NCI-H1930 (cell line): Measurements from ENCODE around the gene NFATC3.

Source experiments
- DNase-seq, 2 experiments: peaks; one replicate each; lab custom pipeline; 2025; lab: John Stamatoyannopoulos, UW

Gene NFATC3

DNA sequence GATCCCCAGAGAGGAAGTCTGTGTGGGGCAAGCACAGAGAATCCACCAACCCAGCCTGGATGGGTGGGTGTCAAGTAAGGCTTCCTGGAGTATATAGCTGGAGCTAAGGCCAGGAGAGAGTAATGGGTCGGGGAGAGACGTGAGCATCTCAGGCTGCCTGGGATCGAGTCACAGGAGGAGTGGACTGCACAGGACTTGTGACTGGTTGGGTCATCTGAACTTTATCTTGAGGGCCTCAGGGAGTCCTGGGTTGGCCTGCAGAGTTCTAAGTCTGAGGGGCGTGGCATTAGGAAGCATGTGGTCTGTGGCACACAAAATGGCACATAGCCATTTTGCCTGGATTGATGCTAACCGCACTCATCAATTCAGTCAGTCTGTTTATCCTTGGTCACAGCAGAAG lies 161.5 kb downstream of the NFATC3 start:
- DNase-seq: no peak

DNA sequence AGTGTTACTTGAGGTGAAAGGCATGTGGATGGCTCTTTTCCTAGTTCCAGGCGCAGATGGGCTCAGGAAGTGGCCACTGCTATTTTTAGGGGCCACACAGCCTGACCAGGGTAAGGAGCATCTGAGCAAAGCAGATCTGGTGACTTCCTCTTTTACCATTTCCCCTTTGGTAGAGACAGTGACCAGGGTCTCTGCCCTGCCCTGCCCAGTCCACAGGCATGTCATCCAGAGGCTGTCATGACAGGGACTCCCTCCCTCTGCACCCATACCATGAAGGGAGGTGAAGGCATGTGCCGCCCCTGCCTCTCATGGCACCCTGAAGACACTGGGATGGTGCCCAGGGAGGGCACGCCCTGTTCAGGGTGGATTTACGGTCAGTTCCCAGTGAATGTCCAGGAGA lies 162.2 kb downstream of the NFATC3 start:
- no peak for DNase-seq

DNA sequence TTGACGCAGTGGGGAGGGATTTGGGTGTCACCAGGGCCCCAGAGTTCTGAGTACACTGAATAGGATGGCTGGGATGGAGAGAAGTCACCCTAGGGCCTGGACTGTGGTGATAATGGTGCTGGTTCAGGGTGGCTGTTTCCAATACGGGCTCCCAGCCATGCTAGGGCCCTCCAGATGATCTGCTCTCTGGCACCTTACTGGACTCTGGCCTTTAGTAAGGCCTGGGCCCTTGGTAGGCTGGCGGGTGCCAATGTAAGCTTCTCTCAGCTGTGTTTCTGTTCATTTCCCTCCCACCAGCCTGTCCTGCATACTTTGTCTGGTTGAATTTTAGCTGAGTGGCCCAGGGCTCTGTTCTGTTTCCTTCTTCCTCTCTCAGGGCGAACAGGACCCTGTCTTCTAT lies 162.8 kb downstream of the NFATC3 start:
- no peak for DNase-seq

DNA sequence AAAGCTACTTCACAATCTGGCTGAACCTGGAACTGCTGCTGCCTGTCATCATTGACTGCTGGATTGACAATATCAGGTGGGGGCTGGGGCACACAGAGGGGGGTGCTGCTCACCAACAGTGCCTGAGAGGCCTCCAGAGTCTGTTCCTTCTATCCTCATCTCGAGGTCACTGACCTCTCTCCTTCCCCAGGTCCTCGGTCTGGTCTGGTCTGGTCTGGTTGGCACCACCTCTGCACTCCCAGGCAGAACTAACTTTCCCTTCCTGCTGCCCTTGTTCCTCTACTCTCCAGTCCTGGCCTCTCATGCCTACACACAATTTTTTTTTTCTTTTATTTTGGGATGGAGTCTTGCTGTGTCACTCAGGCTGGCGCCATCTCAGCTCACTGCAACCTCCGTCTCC lies 164.2 kb downstream of the NFATC3 start:
- DNase-seq: no peak

DNA sequence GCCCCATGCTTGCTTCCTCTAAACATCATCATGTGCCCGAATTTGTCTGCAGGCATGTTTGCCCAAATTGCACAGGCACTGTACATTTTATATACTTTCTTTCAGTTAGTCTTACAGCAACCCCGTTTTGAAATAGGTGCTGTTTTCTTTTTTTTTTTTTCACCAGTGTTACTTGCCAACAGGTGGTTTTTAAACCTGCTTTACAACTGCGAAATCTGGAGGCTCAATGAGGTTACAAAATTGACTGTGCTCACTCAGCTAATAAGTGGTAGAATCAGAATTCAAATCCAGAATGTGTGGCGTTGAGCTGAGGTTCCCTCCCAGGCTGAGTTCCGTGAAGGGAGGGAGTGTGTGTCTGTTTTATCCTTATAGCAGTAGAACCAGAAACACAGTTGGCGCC lies 165.8 kb downstream of the NFATC3 start:
- no peak for DNase-seq

DNA sequence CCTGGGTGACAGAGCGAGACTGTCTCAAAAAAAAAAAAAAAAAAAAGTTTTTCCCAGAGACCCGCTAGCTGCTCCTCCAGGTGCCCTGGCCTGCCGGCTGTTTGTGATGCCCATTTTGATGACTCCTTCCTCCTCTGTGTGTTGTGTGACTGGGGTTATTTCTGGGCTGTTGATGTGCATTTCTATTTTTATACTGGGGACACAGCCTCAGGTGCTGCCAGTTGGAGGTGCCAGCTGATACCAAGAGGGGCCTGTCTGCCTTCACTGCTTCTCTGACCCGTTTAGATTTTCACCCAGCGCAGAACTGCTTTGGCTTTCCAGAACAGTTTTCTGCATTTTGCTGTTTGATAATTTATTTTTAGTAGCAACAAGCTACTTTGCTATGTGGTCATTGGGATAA lies 166.7 kb downstream of the NFATC3 start:
- no peak for DNase-seq

DNA sequence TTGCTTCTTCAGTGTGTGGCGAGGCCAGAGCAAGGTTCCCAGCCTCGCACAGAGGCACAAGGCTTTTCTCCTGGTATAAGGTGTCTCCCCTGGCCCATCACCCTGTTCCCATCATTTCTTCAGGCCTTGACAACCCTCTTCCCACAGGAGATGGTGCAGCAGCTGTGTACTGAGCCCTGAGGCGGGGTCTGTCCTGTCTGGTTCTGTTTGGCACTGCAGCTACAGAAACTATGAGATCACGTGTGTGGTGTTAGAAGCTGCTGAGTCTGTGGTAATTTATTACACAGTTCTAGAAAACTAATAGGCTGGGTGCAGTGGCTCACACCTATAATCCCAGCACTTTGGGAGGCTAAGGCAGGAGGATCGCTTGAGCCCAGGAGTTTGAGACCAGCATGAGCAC lies 167.2 kb downstream of the NFATC3 start:
- no peak for DNase-seq

DNA sequence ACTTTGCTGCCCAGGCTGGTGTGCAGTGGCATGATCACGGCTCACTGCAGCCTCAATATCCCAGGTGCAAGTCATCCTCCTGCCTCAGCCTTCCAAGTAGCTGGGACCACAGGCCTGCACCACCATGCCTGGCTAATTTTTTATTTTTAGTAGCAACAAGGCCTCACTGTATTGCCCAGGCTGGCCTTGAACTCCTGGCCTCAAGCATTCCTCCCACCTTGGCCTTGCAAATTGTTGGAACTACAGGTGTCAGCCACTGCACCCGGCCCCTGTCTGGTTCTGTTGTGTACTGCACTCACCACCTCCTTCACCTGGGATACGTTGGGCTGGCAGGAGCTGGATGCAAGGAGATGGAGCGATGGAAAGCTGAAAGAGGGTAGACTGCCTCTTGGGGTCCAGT lies 168.6 kb downstream of the NFATC3 start:
- DNase-seq: no peak

DNA sequence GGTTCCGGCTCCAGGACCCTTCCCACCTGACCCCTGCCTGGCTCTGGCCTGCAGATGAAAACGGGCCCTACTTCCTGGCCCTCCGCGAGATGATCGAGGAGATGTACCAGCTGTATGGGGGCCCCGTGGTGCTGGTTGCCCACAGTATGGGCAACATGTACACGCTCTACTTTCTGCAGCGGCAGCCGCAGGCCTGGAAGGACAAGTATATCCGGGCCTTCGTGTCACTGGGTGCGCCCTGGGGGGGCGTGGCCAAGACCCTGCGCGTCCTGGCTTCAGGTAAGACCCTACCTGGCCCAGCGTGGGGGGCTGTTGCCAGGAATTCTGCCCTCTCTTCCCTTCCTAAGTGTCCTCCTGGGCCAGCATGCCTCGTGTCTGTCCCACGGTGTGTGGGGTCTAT lies 170.5 kb downstream of the NFATC3 start:
- DNase-seq: no peak

DNA sequence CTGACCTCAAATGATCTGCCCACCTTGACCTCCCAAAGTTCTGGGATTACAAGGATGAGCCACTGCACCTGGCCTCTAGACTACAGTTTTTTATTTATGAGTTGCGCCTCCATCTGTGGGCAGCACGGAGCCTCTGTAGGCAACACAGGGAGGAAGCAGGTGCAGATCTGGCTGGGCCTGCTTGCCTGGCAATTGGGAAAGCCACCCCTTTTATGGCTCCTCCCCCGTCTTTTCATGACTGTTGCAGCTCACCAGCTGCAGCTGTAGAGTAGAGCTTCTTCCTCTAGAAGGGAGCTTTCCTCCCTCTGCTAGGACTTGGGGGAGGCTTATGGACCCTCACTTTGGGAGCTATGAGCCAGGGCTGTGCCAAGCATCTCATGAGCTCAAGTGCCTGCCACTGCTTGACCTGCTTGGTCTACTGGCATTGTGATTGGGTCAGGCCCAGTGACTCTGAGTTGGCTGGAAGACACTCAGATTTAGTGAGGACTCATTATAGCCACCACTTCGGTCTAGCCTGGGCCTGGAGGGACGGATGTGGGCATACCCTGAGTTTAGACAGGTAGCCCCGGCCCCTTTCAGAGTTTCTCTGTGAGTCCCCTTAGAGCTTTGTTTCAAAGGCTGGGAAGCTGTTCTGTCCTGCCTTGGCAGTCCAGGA lies 172.2 kb downstream of the NFATC3 start:
- no peak for DNase-seq

DNA sequence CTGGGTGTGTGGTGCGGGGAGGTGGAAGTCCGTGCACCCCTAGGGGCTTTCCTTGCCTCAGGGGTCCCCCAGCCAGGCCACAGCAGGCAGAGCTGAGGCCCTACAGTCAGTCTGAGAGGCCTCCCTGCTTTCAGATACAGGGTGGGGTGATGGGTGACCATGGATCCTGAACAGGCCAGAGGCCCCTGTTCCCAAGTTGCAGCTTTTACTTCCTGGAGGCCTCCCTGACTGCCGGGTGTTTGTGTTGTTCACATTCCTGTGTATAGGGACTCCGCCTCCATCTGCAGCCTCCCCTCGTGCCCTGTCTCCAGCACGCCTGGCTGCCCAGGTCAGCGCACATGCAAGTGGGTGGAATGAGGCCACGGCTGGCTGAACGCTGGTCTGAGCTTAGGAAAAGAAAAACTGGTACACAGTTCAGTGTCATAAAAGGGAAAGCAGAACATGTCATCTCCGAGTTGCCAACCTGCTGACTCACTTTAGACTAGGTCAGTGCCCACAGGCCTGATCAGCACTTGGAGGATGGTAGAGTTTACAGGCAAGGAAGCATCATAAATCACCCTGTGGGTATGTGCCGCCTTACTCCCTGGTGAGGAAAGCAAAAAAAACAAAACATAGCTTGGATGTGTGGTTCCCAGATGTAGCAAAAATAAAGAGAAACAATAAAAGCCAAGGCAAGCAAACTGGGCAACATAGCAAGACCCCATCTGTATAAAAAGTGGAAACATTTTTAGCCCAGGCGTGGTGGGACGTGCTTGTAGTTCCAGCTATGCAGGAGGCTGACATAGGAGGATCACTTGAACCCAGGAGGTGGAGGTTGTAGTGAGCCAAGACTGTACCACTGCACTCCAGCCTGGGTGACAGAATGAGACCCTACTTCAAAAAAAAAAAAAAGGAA lies 173.0 kb downstream of the NFATC3 start:
- no peak for DNase-seq

DNA sequence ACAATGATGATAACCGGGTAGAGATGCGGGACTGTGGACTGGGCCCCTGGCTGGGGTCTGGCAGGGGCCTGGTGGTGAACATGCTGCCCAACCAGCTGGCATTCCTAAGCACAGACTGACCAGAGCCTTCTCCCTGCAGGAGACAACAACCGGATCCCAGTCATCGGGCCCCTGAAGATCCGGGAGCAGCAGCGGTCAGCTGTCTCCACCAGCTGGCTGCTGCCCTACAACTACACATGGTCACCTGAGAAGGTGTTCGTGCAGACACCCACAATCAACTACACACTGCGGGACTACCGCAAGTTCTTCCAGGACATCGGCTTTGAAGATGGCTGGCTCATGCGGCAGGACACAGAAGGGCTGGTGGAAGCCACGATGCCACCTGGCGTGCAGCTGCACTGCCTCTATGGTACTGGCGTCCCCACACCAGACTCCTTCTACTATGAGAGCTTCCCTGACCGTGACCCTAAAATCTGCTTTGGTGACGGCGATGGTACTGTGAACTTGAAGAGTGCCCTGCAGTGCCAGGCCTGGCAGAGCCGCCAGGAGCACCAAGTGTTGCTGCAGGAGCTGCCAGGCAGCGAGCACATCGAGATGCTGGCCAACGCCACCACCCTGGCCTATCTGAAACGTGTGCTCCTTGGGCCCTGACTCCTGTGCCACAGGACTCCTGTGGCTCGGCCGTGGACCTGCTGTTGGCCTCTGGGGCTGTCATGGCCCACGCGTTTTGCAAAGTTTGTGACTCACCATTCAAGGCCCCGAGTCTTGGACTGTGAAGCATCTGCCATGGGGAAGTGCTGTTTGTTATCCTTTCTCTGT lies 174.0 kb downstream of the NFATC3 start:
- DNase-seq: no peak

DNA sequence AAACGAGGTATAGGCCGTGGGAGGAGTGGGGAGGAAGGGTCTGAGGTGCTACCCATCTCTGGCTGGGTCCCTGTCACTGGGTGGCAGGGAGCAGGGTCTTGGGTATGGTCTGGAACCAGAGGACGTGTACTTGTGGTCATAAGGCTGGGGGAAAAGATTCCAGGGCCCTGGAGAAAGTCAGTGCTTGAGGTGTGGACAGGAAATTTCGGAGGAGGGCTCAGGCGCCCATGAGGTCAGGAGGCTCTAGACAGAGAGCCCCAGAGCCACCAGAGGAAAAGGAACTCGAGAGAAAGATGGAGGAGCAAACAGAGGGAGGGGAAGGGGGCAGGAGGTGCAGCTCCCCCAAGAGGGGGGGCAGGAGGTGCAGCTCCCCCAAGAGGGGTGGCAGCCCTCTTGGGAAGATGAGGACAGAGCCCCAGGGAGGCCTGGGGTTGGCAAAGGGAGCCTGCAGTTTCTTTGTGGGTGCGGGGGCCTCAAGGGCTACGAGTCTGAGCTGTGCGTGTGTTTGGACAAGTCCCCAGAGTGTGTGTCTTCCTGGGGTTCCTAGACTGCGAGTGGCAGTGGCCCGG lies 178.5 kb downstream of the NFATC3 start:
- no peak for DNase-seq

DNA sequence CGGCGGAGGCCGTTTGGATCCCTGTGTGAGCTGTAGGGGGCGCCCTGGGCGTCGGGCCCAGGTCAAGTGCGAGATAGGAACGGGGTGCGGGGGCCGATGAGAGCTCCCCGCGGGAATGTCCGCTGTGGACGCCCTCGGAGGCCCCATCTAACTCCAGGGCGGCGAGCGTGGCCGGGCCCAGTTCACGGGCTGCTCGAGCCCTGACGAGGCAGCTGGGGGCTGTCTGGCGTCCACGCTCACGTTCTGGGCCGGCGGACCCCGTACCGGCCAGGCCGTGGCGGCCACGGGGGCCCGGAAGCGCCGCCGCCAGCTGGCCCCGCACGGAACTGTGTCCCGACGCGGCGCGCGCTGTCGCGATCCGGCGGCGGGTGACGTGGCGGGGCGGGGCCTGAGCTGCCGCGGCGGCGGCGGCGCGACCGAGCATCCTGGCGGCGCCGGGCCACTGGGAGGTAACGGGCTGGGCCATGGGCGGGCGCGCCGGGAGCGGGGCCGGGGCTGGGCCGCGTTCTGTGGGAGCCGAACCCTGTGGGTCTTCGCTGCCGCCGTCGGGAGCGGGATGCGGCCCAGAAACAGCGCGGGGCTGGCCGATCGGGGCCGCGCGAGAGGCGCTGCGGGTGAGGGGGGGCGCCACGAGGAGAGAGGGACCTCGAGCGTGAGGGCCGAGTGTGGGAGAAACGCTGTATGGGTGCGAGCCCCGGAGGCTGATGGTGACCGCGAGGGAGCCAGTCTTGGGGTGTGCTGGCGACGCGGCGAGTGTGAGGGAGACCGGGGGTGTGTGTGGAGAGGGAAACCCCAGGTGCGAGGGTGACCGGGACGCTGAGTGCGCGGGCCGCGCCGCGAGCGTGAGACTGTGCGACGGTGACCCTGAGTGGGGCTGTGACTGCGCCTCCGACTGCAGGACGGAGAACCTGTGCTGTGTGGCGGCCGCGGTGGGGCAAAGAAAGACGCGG lies 179.2 kb downstream of the NFATC3 start, which contains the start of gene SLC7A6:
TSS of gene SLC7A6 (plus strand) at position 399 of the 950 bp plus-strand sequence. CDS start 10,201 bp downstream, outside the sequence.
- peak in 1 of 2 experiments; percentile 43 for DNase-seq

DNA sequence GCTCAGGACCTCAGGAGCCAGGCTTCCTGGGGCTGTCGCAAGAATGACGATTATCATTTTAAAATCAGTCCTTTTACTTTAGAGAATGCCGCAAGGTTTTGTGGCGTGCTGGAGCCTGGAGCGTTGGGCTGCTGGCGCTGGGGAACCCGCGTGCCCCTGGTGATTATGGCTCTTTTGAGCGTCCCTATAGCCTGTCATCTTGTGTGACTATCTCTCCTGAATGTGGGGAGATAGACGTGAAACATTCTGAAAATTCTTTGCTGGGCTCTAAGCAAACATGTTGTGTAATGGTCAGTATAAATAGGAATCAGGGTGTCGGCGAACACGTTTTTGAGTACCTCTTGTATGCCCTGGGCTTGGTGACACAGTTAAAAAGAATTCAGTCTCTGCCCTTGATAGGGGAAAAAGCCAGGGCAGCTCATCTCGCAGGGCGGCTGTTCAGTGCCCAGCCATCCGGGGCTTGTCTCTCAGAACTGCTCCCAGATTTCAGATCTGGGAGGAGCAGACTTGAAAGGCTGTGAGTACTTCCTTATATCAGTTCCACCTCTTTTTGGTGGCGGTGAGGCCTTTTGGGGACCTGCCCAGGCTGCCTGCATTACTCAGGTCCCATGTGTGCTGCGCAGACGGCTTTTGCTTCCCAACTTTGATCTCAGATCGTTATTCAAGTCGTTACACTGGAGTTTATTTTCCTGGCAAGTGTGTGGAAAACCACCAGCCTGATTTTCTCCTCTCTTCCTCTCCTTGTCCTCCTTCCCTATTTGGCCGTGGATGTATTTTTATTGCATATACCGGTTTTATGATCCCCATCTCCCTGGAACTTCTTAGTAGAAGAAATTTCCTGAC lies 180.1 kb downstream of the NFATC3 start:
- DNase-seq: no peak

DNA sequence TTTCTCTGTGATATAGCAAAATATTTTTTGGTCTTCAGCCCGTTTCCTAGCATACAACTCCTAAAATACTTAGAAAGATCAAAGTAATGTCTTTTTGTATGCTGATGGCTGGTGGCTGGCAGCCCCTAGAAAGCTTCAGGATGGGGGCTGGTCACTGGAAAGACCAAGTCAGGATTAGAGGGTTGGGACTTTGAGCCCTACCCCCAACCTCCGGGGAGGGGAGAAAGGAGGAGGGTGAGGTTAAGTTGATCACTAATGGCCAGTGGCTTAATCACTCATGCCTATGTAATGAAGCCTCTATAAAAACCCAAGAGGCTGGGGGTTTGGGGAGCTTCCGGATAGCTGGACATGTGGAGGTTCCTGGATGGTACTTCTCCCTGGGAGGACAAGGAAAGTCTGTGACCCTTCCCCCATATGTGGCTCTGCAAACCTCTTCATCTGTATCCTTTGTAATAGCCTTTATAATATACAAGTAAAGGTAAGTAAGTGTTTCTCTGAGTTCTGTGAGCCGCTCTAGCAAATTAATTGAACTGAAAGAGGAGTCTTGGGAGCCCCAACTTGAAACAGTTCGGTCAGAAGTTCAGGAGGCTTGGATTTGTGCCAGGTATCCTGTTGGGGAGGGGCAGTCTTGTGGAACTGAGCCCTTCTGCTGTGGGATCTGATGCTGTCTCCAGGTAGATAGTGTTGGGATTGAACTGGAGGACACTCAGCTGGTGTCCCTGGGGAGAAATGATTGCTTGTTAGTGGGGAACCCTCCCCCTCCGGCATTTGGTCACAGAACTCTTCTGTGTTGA lies 182.6 kb downstream of the NFATC3 start:
- DNase-seq: no peak

DNA sequence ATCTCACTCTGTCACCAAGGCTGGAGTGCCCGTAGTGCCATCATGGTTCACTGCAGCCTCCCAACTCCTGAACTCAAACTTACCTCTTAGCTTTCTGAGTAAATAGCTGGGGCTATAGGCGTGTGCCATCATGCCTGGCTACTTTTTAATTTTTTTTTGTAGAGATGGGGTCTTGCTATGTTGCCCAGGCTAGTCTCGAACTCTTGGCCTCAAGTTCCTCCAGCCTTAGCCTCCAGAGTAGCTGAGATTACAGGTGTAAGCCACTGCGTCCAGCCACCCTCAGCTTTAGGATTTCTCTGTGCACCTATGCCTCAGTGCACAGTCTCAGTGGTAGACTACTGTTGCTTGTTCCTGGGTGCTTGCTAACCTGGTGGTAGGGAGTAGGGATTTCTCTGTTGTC lies 184.6 kb downstream of the NFATC3 start:
- DNase-seq: no peak

DNA sequence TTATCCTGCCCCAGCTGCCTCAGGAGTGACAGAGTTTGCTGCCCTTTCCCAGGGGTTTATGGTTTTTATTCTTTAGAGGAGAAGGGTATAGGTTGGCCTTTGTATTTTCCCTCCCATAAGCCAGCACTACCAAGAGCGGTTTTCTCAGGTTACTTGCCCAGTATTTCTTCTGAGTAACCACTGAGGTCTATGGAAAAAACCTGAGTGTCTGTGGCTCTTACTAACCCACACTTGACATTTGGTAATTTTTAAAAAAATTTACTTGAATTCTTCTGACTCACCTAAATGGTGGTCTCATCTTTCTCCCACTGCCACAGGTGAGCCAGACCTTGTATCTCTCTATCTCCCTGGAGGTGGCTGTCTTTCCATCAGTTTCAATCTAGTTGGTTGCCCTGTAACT lies 185.2 kb downstream of the NFATC3 start:
- DNase-seq: no peak

DNA sequence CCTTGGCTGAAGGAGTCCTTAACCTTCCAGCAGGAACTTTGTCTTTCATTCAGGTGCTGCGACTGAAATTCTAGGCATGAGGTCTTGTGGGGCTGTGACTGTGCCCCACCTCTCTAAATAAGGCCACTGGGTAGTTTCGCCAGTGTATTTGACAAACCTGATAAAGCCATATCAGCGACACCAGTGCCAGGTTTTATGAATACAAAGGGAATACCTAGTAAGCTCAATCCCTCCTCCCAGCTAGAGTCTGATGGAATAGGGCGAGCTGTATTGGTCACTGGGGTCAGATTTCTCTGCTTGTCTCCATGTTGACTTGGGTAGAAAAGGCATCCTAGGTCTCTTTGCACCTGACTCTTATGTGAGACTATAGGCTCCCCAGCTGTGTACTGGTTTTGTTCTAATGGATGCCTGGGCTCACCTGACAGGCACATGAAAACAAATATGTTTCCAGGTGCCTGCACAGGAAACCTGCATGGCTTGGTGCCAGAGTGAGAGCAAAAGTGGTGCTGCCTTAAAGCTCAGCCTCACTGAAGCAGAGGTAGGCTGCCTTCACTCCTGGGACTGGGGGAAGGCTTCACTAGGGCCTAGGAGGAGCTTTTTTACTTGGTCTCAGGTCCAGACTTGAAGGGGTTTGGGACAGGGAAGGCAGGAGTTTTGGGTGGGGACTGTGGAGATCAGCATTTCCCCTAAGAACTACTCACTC lies 187.5 kb downstream of the NFATC3 start:
- DNase-seq: no peak
